K562 (cell line): ENCODE data around the gene ZNF557. TPM values are rescaled to one million over a fixed set of nuclear protein-coding genes. Genes with fewer than 3 reads are reported as not detected.
A peak's percentile ranks its signal among the peaks of the same experiment; 100 is the strongest.

ENCODE experiments used
- BRD4 ChIP-seq: fragments of 200-600 bp; sonication (generic); IDR thresholded peaks from 2 replicates; pipeline ENCODE4 v1.6.1; 2017; ENCODE audit warnings: inconsistent platforms
- CEBPG ChIP-seq, 3 experiments: fragments of 200-800 bp in 1 of 3; sonication (Bioruptor generic) in 1 of 3; sonication (generic) in 1 of 3; formaldehyde crosslinking in 1 of 3; IDR thresholded peaks in 2 of 3; conservative IDR thresholded peaks in 1 of 3; 2 replicates each; pipeline versions ENCODE4 v1.6.1 to v1.8.0; 2016 to 2022; ENCODE audit warnings: missing compliant biosample characterization in 2 of 3, missing genetic modification characterization in 2 of 3, mild to moderate bottlenecking in 1 of 3, missing genetic modification reagents in 1 of 3
- HOXB6 ChIP-seq: fragments of 250-450 bp; sonication (Bioruptor Pico); IDR thresholded peaks from 2 replicates; pipeline ENCODE4 v1.5.1; 2022; ENCODE audit warnings: mild to moderate bottlenecking, borderline replicate concordance
- MYC ChIP-seq, 2 experiments: fragments of 250-450 bp in 1 of 2; sonication (Bioruptor Pico) in 1 of 2; IDR thresholded peaks; 2 replicates each; pipeline versions ENCODE4 v1.5.1 to v1.6.1; 2012 to 2021; ENCODE audit warnings: low read depth in 2 of 2, borderline replicate concordance in 1 of 2, improper control_type of control experiment in 1 of 2, low read length in 1 of 2, mild to moderate bottlenecking in 1 of 2, moderate library complexity in 1 of 2
- SNIP1 ChIP-seq: fragments of 450-650 bp; IDR thresholded peaks from 2 replicates; pipeline ENCODE4 v1.7.1; 2017; ENCODE audit warnings: low read depth, mild to moderate bottlenecking
- TSC22D4 ChIP-seq: fragments of 450-650 bp; IDR thresholded peaks from 2 replicates; pipeline ENCODE4 v1.6.1; 2016; ENCODE audit warnings: missing genetic modification characterization, missing biosample characterization, control low read depth
- ZC3H11A ChIP-seq: IDR thresholded peaks from 2 replicates; pipeline ENCODE4 v1.6.1; 2012; ENCODE audit warnings: low read depth, low read length, improper control_type of control experiment
- ZNF311 ChIP-seq: fragments of 250-450 bp; sonication (Bioruptor Pico); IDR thresholded peaks from 2 replicates; pipeline ENCODE4 v1.4.0; 2020; ENCODE audit warnings: mild to moderate bottlenecking, moderate library complexity
- ZNF740 ChIP-seq, 3 experiments: fragments of 200-800 bp in 1 of 3; sonication (Bioruptor generic) in 1 of 3; sonication (generic) in 1 of 3; formaldehyde crosslinking in 1 of 3; IDR thresholded peaks; 2 replicates each; pipeline versions ENCODE4 v1.6.1 to v1.8.0; 2016 to 2022; ENCODE audit warnings: mild to moderate bottlenecking in 2 of 3, missing compliant biosample characterization in 2 of 3, missing genetic modification characterization in 2 of 3, missing genetic modification reagents in 1 of 3
- ZNF780A ChIP-seq: fragments of 250-450 bp; sonication (Bioruptor Pico); IDR thresholded peaks from 2 replicates; pipeline ENCODE4 v1.5.0; 2021; ENCODE audit warnings: mild to moderate bottlenecking
- polyA plus RNA-seq, 8 experiments: library from polyadenylated mRNA; depleted of rRNA in 4 of 8; stranded (reverse) in 5 of 8; unstranded in 3 of 8; fragments of >200 nt; fragmentation: Nextera tagmentation in 2 of 8; fragmentation: Illumina TruSeq in 1 of 8; extraction: Ambion mirVana in 2 of 8; extraction: Trizol in 1 of 8; gene quantifications; 2 replicates each; pipeline versions ENCODE4 v1.2.1 to v1.2.3, GENCODE V29; 2011 to 2014; ENCODE audit warnings: inconsistent platforms in 1 of 8, missing spikeins in 1 of 8
- total RNA-seq, 7 experiments: library from RNA; depleted of rRNA in 6 of 7; stranded (reverse); fragments of >200 nt in 6 of 7; fragmentation: Illumina TruSeq in 2 of 7; extraction: Trizol in 2 of 7; gene quantifications; 2 replicates each; pipeline versions ENCODE4 v1.2.1 to v1.2.3, GENCODE V29; 2011 to 2021; ENCODE audit warnings: low replicate concordance in 1 of 7
- TF ChIP-seq, protein P1 (sequence below): sonication (generic); formaldehyde crosslinking; IDR thresholded peaks from 2 replicates; pipeline ENCODE4 v1.8.1; 2022; ENCODE audit warnings: missing genetic modification reagents
- TF ChIP-seq, protein P2 (sequence below), 3 experiments: IDR thresholded peaks in 2 of 3; conservative IDR thresholded peaks in 1 of 3; 2 replicates each; pipeline ENCODE4 v1.5.1; 2011 to 2012; ENCODE audit warnings: low read length in 3 of 3, mild to moderate bottlenecking in 3 of 3, control low read depth in 2 of 3, improper control_type of control experiment in 1 of 3, inconsistent platforms in 1 of 3, low read depth in 1 of 3, mixed read lengths in 1 of 3, moderate library complexity in 1 of 3; ENCODE audit not compliant: insufficient read depth in 2 of 3
- TF ChIP-seq, protein P3 (sequence below), 3 experiments: fragments of 200-800 bp in 1 of 3; fragments of 250-450 bp in 1 of 3; fragments of 450-650 bp in 1 of 3; sonication (Bioruptor Pico) in 1 of 3; sonication (Bioruptor generic) in 1 of 3; formaldehyde crosslinking in 1 of 3; IDR thresholded peaks; 2 replicates each; pipeline versions ENCODE4 v1.6.1 to v1.8.0; 2016 to 2022; ENCODE audit warnings: mild to moderate bottlenecking in 2 of 3, missing genetic modification characterization in 2 of 3, missing compliant biosample characterization in 1 of 3, moderate library complexity in 1 of 3
- TF ChIP-seq, protein P4 (sequence below): sonication (generic); formaldehyde crosslinking; IDR thresholded peaks from 2 replicates; pipeline ENCODE4 v1.8.0; 2022; ENCODE audit warnings: mild to moderate bottlenecking, missing genetic modification reagents

Gene ZNF557
- total and polyA plus RNA-seq, 9 of the 15 experiments (the other 6 are each of a cell fraction or from before 2014, with no cell fraction given) = 2.2 to 6.6 (median 4.4) TPM

DNA sequence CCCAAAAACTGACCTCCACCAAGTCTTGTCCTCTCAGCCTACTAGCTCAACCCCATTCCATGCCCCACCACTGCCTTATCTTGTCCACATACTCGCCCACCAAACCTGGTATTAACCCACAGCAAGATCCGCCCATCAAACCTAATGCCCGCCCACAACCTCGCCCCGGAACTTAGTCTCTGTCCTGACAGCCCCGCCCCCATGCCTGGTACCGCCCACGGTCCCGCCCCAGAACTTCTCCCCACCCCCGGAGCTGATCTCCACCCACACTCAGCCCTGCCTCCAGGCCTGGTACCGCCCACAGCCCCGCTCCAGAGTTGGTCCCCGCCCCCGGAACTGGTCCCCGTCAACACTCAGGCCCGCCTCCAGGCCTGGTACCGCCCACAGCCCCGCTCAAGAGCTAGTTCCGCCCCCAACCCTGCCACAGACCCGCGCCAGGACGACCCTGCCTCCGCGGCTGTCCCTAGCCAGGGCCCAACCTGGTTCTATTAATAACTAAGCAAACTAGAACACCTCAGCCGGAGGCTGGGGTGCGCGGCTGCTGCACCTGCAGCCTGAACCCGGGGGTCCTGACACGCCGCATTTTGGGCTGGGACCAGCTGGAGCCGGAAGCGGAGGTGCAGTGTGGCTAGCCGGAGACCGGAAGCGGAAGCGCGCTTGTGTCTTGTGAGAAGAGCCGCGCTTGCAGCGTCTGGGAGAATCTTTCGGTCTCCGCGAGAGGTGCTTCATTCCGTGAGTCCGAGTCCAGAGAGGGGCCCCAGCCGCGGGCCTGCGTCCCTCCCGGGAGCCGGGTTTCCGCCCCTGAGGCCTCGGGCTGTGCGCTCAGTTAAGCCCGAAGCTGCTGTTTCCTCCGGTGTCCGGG, at the start of gene ZNF557 (continued):
- no peak for TF ChIP-seq ZC3H11A
- TF ChIP-seq, protein P1, sequence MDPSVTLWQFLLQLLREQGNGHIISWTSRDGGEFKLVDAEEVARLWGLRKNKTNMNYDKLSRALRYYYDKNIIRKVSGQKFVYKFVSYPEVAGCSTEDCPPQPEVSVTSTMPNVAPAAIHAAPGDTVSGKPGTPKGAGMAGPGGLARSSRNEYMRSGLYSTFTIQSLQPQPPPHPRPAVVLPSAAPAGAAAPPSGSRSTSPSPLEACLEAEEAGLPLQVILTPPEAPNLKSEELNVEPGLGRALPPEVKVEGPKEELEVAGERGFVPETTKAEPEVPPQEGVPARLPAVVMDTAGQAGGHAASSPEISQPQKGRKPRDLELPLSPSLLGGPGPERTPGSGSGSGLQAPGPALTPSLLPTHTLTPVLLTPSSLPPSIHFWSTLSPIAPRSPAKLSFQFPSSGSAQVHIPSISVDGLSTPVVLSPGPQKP = no peak
- TF ChIP-seq, protein P2, sequence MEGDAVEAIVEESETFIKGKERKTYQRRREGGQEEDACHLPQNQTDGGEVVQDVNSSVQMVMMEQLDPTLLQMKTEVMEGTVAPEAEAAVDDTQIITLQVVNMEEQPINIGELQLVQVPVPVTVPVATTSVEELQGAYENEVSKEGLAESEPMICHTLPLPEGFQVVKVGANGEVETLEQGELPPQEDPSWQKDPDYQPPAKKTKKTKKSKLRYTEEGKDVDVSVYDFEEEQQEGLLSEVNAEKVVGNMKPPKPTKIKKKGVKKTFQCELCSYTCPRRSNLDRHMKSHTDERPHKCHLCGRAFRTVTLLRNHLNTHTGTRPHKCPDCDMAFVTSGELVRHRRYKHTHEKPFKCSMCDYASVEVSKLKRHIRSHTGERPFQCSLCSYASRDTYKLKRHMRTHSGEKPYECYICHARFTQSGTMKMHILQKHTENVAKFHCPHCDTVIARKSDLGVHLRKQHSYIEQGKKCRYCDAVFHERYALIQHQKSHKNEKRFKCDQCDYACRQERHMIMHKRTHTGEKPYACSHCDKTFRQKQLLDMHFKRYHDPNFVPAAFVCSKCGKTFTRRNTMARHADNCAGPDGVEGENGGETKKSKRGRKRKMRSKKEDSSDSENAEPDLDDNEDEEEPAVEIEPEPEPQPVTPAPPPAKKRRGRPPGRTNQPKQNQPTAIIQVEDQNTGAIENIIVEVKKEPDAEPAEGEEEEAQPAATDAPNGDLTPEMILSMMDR (IDR thresholded peaks at IDR 0.05 in 2 of 3, conservative IDR thresholded peaks at IDR 0.05 in 1 of 3; ENCODE audit: insufficient read depth in 2 of 3, low read depth in 1 of 3, low read length in 3 of 3) = no peak
- no peak for TF ChIP-seq CEBPG (CRISPR knock-in tag; IDR thresholded peaks at IDR 0.05)
- TF ChIP-seq CEBPG (tag; conservative IDR thresholded peaks at IDR 0.05 in 1 of 2, IDR thresholded peaks at IDR 0.05 in 1 of 2) = no peak
- TF ChIP-seq TSC22D4 (tag) = no peak
- no peak for TF ChIP-seq HOXB6 (CRISPR knock-in tag)
- TF ChIP-seq BRD4 = 0 out of 2 replicates have a peak, but pooled peaks have one; percentile 38
- no peak for TF ChIP-seq ZNF780A (CRISPR knock-in tag)
- TF ChIP-seq ZNF311 (CRISPR knock-in tag) = no peak
- TF ChIP-seq, protein P3, sequence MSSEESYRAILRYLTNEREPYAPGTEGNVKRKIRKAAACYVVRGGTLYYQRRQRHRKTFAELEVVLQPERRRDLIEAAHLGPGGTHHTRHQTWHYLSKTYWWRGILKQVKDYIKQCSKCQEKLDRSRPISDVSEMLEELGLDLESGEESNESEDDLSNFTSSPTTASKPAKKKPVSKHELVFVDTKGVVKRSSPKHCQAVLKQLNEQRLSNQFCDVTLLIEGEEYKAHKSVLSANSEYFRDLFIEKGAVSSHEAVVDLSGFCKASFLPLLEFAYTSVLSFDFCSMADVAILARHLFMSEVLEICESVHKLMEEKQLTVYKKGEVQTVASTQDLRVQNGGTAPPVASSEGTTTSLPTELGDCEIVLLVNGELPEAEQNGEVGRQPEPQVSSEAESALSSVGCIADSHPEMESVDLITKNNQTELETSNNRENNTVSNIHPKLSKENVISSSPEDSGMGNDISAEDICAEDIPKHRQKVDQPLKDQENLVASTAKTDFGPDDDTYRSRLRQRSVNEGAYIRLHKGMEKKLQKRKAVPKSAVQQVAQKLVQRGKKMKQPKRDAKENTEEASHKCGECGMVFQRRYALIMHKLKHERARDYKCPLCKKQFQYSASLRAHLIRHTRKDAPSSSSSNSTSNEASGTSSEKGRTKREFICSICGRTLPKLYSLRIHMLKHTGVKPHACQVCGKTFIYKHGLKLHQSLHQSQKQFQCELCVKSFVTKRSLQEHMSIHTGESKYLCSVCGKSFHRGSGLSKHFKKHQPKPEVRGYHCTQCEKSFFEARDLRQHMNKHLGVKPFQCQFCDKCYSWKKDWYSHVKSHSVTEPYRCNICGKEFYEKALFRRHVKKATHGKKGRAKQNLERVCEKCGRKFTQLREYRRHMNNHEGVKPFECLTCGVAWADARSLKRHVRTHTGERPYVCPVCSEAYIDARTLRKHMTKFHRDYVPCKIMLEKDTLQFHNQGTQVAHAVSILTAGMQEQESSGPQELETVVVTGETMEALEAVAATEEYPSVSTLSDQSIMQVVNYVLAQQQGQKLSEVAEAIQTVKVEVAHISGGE (CRISPR knock-in tag; IDR thresholded peaks at IDR 0.05) = peak in 2 of 3 experiments; percentile 77 to 96; a peak in 4 of 6 replicates
- TF ChIP-seq SNIP1 = no peak
- no peak for TF ChIP-seq ZNF740 (CRISPR knock-in tag; IDR thresholded peaks at IDR 0.05)
- TF ChIP-seq ZNF740 (tag; IDR thresholded peaks at IDR 0.05) = no peak
- TF ChIP-seq, protein P4, sequence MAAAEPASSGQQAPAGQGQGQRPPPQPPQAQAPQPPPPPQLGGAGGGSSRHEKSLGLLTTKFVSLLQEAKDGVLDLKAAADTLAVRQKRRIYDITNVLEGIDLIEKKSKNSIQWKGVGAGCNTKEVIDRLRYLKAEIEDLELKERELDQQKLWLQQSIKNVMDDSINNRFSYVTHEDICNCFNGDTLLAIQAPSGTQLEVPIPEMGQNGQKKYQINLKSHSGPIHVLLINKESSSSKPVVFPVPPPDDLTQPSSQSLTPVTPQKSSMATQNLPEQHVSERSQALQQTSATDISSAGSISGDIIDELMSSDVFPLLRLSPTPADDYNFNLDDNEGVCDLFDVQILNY (CRISPR knock-in tag) = no peak
- peak; percentile 90 for TF ChIP-seq MYC (IDR thresholded peaks at IDR 0.05; ENCODE audit: low read depth, low read length)
- no peak for TF ChIP-seq MYC (CRISPR knock-in tag; IDR thresholded peaks at IDR 0.05; ENCODE audit: borderline replicate concordance, low read depth)
